AG10803 (cell line): ENCODE results near the gene CLIC4.

Experiments used
- DNase-seq: peaks from one replicate; pipeline ENCODE4 v3.0.0; 2010; ENCODE audit warnings: low read depth
- H3K4me3 ChIP-seq: 2 replicates; pipeline ENCODE4 v1.5.1; 2011; ENCODE audit warnings: mild to moderate bottlenecking, low read length, control low read depth
- TF ChIP-seq, protein P1 (sequence below): conservative IDR thresholded peaks from 2 replicates; pipeline ENCODE4 v1.5.1; 2011; ENCODE audit warnings: mild to moderate bottlenecking, low read length, control low read depth, inconsistent platforms

The CLIC4 gene

DNA sequence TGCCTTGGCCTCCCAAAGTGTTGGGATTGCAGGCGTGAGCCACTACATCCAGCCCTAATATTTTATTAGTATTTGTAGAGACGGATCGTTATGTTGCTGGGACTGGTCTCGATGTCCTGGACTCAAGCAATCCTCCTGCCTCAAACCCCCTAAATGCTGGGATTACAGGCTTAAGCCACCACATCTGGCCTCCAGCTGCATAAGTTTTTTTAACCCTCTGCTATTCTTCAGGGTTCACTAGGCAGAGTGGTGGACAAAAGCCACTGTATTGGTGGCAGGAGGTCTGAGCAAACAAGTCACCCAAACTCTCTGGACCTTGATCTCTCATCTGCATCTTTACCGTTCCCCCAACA lies 10.1 kb upstream of the CLIC4 start:
- TF ChIP-seq, protein P1, sequence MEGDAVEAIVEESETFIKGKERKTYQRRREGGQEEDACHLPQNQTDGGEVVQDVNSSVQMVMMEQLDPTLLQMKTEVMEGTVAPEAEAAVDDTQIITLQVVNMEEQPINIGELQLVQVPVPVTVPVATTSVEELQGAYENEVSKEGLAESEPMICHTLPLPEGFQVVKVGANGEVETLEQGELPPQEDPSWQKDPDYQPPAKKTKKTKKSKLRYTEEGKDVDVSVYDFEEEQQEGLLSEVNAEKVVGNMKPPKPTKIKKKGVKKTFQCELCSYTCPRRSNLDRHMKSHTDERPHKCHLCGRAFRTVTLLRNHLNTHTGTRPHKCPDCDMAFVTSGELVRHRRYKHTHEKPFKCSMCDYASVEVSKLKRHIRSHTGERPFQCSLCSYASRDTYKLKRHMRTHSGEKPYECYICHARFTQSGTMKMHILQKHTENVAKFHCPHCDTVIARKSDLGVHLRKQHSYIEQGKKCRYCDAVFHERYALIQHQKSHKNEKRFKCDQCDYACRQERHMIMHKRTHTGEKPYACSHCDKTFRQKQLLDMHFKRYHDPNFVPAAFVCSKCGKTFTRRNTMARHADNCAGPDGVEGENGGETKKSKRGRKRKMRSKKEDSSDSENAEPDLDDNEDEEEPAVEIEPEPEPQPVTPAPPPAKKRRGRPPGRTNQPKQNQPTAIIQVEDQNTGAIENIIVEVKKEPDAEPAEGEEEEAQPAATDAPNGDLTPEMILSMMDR = no peak
- no peak overlapping the region for H3K4me3 ChIP-seq
- DNase-seq = peak; percentile 30

DNA sequence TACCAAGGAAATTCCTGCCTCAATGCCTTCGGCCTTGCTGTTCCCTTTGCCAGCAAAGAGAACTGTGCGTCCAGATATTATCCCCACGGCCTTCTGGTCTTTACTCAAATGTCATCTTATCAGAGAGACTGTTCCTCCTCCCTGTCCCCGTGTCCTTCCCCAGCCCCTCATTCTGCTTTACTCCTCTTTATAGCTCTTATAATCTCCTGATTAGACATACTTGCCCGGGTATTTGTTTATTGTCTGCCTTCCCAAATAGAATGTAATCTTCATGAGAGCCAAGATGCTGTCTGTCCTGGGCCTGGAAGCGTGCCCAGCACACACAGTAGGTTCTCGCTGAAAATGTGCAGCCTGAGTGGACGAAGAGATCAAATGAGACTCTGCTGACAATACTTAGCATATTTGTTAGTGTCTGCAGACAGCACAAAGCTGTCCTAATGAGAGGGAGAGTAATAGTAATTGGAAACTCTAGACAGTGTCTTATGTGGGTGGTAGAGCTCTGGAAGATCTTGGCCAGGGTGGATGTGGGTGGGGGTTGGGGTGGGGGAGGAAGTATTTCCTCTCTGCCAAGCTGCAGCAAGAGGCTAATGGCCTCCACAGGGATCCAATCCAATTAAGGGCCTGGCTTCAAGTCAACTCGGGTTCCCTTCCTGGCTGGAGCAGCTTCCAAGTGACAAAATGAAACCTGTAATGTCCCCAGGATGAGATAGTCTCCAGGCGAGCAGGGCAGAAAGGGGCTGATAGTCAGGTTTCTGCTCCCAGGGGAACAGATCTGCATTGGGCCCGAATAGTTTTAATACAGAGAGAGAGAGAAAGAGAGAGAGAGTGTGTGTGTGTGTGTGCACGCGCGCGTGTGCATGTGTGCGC lies 9.5 kb upstream of the CLIC4 start:
- H3K4me3 ChIP-seq = peak overlapping the region; percentile 29
- DNase-seq = peak; percentile 74
- TF ChIP-seq, protein P1 = no peak

DNA sequence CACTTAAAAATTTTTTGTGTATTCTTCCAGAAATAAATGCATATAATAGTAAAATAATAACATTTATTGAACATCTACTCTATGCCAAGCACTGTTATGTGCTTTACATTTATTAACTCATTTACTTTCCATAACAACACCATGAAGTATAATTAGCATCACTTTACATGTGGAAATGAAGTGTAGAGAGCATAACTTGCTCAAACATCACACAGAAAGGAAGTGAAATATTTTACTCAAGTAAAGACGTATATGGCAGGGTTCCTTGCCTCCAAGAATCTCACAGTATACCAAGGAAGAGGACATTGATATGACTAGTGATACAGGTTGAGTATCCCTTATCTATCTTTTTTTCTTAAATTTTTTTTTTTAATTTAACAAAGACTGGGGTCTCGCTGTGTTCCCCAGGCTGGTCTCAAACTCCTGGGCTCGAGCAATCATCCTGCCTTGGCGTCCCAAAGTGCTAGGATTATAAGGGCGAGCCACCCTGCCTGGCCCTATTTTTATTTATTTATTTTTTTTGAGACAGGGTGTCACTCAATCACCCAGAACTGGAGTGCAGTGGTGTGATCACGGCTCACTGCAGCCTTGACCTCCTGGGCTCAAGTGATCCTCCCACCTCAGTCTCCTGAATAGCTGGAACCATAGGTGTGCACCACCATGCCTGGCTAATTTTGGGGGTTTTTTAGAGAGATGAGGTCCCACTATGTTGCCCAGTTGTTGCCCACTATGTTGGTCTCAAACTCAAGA lies 7.7 kb upstream of the CLIC4 start:
- no peak overlapping the region for H3K4me3 ChIP-seq
- no peak for DNase-seq
- TF ChIP-seq, protein P1 = no peak

DNA sequence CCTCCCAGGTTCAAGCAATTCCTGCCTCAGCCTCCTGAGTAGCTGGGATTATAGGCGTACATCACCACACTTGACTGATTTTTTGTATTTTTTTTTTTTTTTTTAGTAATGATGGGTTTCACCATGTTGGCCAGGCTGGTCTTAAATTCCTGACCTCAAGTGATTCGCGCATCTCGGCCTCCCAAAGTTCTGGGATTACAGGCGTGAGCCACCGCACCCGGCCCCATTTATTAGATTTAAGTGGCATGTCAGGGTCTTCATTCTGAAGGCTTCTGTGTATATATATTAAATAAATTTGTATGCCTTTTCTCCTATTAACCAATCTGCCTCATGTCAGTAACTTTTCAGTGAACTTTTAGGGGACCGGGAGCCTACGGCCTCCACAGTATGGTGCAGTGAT lies 6.0 kb upstream of the CLIC4 start:
- no peak overlapping the region for H3K4me3 ChIP-seq
- TF ChIP-seq, protein P1 = no peak
- DNase-seq = no peak

DNA sequence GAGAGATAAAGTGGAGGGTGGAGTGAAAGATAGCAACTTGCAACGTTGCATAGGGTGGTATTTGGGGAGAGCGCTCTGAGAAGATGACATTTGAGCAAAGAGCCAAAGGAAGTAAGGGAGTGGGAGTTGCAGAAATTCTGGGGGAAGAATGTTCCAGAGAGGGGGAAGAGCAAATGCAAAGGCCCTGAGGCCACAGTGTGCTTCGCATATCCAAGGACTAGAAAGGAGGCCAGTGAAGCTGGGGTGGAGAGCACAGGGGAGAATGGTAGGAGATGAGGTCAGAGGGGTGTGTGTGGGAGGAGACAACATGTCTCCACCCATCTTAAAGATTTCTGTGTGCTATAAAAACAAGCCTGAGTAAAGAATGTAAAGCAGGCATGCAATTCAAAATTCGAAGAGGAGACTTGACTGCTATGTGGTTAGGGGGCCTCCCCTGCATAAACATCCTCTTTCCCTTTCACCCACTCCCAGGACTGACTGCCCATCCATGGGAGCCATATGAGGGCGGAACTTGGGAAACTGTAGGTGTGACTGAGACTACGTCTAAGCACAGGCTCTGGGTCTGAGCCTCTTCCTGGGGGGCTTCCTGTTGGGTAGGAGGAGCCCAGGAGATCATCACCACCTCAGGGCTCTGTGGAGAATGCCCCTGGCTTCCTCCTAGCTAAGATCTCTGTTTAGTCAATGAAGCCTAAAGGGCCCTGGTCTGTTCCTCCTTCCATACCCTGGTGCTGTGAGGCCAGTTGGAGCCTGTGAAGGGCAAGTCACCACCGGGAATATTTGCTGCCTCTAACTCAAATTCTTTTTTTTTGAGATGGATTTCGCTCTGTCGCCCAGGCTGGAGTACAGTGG lies 2.9 kb upstream of the CLIC4 start:
- peak; percentile 54 for DNase-seq
- H3K4me3 ChIP-seq = no peak overlapping the region
- TF ChIP-seq, protein P1 = no peak

DNA sequence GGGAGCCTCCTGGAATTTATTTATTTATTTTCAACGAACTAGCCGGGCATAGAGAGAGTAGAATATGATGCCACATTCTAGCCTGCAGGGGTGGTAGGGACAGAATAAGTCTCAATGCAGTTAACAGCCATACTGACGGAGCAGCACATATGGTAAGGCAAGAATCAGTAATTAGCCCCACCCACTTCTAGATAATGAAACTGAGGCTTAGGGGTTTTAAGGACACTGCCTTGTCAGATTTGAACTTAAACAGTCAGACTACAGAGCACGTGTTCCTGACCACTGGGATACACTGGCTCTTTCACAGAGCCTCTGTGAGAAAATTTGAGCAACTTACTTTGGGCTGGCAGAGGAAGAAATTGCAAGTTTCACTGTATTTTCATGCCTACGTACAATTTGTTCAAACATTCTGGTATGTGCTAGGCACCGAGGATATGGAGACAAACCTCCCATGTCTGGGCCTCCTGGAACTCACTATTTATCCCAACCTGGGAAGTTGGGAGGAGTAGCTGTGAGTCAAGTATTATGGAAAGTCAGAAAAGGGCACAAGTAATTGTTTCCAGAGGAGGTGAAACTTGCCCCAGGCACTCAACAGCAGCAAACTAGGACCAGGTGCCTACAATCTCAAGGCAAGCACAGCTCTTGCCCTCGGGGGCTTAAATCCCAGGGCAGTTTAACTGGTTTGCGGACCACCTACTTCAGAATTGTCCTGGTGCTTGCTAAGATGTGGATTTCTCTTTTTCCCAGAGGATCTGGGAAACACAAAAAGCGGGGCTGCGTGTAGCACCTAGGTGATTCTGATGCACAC lies 1.6 kb upstream of the CLIC4 start:
- peak; percentile 71 for DNase-seq
- H3K4me3 ChIP-seq = peak overlapping the region; percentile 10; the same call in 1 of the 2 replicates
- TF ChIP-seq, protein P1 = peak; percentile 22; the same call in 1 of the 2 replicates
